ENCODE results near the gene PMPCA.
"Not testable (repeated sequence)": the region's sequence is repeated elsewhere in the genome, so short reads cannot be mapped to it uniquely, and the experiment has no call there.

The PMPCA gene

GRCh38 chr9:136394312-136395019 lies 16.0 kb upstream of the PMPCA start:
- no peak for DNase-seq (ENCODE audit: low spot score)

- no peak for DNase-seq (ENCODE audit: low spot score)
These were observed 15.5 kb upstream of the PMPCA start for GRCh38 chr9:136395020-136395340.

- DNase-seq (ENCODE audit: low spot score): no peak
These were observed 14.9 kb upstream of the PMPCA start for GRCh38 chr9:136395345-136396218.

GRCh38 chr9:136396219-136396515 lies 14.3 kb upstream of the PMPCA start:
- DNase-seq (ENCODE audit: low spot score): no peak

GRCh38 chr9:136397643-136398042 lies 12.8 kb upstream of the PMPCA start:
- no peak for DNase-seq (ENCODE audit: low spot score)

- no peak for DNase-seq (ENCODE audit: low spot score)
These were observed 12.2 kb upstream of the PMPCA start for GRCh38 chr9:136398286-136398685.

GRCh38 chr9:136399176-136400037 lies 11.1 kb upstream of the PMPCA start:
- peak; percentile 57 for DNase-seq (ENCODE audit: low spot score)

GRCh38 chr9:136400038-136400834 lies 10.2 kb upstream of the PMPCA start, which contains the start of gene SNAPC4:
TSS of gene SNAPC4 (minus strand) at chr9:136400170. CDS start at chr9:136398428, 1,742 bp downstream.
- peak; percentile 95 for DNase-seq (ENCODE audit: low spot score)

- DNase-seq (ENCODE audit: low spot score): no peak
These were observed 9.1 kb upstream of the PMPCA start for GRCh38 chr9:136401173-136401922.

- DNase-seq (ENCODE audit: low spot score): no peak
These were observed 8.4 kb upstream of the PMPCA start for GRCh38 chr9:136402067-136402466.

GRCh38 chr9:136403538-136403914 lies 6.9 kb upstream of the PMPCA start:
- DNase-seq (ENCODE audit: low spot score): no peak

- no peak for DNase-seq (ENCODE audit: low spot score)
These were observed 6.3 kb upstream of the PMPCA start for GRCh38 chr9:136403915-136404800.

- no peak for DNase-seq (ENCODE audit: low spot score)
These were observed 5.7 kb upstream of the PMPCA start for GRCh38 chr9:136404801-136405136.

GRCh38 chr9:136405481-136405880 lies 5.0 kb upstream of the PMPCA start:
- no peak for DNase-seq (ENCODE audit: low spot score)

GRCh38 chr9:136405904-136406303 lies 4.6 kb upstream of the PMPCA start:
- not testable (repeated sequence) for DNase-seq (ENCODE audit: low spot score)

GRCh38 chr9:136407061-136407460 lies 3.4 kb upstream of the PMPCA start:
- not testable (repeated sequence) for DNase-seq (ENCODE audit: low spot score)

GRCh38 chr9:136407911-136408310 lies 2.5 kb upstream of the PMPCA start:
- DNase-seq (ENCODE audit: low spot score): no peak

- peak; percentile 62 for DNase-seq (ENCODE audit: low spot score)
These were observed 652 bp upstream of the PMPCA start for GRCh38 chr9:136409557-136410455.

GRCh38 chr9:136411378-136411777 lies 920 bp downstream of the PMPCA start:
- no peak for DNase-seq (ENCODE audit: low spot score)

All from AG08395 (cell line).